Ureter (tissue), 1 donor: ENCODE measurements around the gene B3GALNT1. TPM values are rescaled to one million over a fixed set of nuclear protein-coding genes. Genes with fewer than 3 reads are reported as not detected.
"Not testable (repeated sequence)": the region's sequence is repeated elsewhere in the genome, so short reads cannot be mapped to it uniquely, and the experiment has no call there.

ENCODE experiments used
- DNase-seq: peaks from one replicate; pipeline ENCODE4 v3.0.0-alpha.2; 2020; ENCODE audit warnings: low spot score
- total RNA-seq: library from RNA; stranded (reverse); gene quantifications from one replicate; pipeline ENCODE4 v1.2.4, GENCODE V29; 2023
- donor health status: DM: yes; HTN: yes; CAD: no.

B3GALNT1 gene
- total RNA-seq, 1 donor from 2014 or later, result 22.3 TPM

DNA sequence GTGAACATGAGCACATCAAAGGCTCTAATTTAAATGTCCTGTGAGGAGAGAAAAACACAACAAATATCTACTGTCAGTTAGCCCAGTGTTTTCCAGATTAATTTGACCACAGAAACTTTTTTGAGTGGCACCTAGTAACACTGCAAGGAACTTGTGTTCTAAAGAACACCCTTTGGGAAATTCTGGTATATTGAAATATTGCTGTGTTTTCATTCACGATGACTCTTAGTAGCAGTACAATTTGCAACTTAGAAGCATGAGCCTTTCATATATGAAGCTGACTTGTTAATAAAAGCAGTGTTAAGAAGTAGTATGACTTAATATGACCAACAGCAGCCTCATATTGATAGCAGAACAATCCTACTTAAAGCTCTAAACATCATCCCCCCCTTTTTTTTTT is 32.0 kb downstream of the B3GALNT1 start:
- DNase-seq, result no peak

GRCh38 chr3:161072751-161073150 is 32.4 kb downstream of the B3GALNT1 start:
- no peak for DNase-seq

DNA sequence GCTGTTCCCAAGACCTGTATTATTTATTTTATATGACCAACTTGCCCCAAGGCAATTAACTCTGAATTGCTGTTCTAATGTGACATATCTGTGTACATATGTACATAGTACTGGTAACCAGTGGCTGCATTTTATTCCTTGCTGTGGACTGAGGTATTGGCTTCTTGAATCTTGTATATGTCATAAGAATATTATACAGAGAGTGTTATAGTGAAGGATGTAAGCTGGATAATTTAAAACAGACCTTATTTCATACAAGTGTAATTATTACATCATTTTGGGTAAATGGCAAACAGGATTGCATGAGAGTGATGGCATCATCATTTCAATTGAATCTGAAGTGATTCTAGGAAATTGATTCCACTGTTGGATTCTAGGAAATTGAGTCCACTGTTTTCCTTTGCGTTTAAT is 32.9 kb downstream of the B3GALNT1 start:
- no peak for DNase-seq

DNA sequence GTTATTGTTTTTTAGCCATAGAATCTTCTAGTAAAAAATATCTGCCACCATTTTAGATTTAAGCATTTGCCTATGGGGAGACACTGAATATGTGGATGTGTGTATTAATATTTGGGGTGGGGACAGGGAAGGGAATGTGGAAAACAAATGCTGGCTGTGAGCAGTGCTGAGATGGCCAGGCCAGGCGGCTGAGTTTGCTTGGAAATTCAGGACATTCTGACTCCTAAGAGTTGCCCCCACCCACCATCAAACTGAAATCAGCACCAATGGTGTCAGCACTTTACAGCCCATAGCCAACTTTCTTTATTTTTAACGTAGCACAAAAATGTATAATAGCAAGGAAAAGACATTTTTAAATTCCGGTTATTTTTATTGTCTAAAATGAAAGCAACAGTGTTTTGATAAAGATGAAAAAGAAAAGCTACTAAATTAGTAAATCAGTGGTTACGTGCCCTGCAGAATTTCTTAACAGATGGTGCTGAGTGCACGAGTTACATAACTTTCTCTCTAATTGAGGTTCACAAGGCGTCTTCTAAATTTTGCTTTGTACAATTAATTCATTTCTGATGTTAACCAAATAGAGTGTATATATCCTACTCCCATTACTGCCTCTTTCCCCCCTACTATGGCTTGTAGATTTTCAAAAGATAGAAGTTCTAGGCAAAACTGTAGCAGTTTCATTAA is 34.0 kb downstream of the B3GALNT1 start:
- no peak for DNase-seq

GRCh38 chr3:161070252-161070930 is 34.8 kb downstream of the B3GALNT1 start:
- DNase-seq, result no peak

DNA sequence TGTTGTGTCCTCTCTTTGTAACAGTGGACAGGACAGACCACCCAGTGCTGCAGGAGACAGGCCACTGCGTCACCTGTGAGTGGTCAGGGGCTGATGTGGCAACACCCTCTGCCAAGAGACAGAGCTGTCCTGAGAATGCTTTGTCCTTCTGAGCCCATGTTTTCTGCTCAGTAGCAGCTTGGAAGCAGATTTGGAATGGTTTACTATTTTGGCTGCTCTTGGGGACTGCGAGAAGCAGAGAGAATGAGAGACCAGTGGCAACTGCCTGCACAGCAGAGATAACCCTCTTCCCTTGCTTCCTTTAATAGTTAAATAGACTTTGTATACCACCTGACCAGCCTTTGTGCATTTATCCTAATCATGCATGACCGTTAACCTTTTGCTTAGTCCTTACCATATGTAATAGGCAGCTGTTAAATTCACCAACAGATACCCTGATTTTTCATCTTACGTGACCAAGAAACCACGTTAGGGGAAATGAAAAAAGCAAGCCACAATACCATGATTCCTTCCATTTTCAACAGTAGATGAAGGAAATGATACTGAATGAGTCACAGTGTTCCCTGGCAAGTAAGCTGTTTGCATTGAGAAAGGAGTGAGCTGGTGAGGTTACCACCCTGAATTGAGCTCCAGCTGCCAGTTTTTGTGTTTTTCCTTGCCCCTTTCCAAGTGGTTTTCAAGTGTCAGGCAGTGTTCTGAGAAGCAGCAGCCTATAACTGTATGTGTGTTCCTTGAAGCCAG is 35.5 kb downstream of the B3GALNT1 start:
- DNase-seq, result peak; percentile 48

DNA sequence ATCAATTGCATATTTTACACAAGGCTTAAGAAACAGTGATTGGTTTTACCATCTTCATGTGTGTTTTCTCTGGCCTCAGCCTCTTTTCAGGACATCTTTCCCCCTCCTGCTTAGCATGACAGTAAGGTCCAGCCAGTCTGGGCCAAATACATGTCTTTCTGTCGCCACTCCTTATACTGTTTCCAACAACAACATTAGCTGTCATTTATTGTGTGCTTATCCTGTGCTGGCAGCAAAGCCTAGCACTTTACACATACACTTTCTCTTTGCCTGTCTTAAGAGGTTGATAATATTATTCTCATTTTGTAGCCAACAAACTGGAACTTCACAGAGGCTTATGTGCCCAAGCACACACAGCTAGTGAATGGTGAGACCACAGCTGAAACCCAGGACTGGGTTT is 37.8 kb downstream of the B3GALNT1 start:
- DNase-seq, result no peak

GRCh38 chr3:161066930-161067329 is 38.2 kb downstream of the B3GALNT1 start:
- no peak for DNase-seq

GRCh38 chr3:161064413-161064812 is 40.7 kb downstream of the B3GALNT1 start:
- DNase-seq, result no peak

DNA sequence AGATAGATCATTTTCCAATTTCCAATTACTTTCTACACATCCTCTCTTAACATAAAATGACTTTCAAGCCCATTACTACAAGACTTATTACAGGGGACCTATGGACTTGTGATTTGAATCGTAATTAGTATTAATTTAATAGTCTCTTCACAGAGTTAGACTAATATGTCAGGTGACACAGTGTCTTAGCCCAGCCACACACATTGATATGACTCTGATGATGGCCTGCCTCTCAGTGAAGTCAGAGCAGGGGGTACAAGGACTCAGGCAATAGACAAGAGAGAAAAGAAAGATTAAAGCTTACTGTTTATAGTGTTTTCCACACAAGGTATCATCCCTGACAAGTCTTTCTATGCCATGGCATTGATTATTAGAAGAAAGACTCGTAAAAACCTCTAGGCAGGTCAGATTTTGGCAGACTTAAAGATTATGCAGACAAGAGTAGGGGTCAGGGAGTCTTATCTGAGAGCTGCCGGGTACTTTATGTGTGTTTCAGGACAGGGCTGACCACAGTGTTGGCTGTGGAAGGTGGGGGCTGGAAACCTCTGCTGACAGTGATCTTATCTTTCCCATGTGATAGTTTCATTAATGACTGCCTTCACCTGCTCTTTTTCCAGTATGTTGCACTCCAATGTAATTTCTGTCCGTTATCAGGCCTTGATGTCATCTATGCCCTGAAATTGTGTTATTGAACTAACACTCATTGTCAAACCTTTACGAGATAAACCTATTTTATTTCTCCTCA is 50.1 kb downstream of the B3GALNT1 start:
- DNase-seq, result no peak

- DNase-seq, result no peak
Observed at GRCh38 chr3:161051856-161052255, 53.3 kb downstream of the B3GALNT1 start.

- DNase-seq, result no peak
Observed at GRCh38 chr3:161050935-161051334, 54.2 kb downstream of the B3GALNT1 start.

DNA sequence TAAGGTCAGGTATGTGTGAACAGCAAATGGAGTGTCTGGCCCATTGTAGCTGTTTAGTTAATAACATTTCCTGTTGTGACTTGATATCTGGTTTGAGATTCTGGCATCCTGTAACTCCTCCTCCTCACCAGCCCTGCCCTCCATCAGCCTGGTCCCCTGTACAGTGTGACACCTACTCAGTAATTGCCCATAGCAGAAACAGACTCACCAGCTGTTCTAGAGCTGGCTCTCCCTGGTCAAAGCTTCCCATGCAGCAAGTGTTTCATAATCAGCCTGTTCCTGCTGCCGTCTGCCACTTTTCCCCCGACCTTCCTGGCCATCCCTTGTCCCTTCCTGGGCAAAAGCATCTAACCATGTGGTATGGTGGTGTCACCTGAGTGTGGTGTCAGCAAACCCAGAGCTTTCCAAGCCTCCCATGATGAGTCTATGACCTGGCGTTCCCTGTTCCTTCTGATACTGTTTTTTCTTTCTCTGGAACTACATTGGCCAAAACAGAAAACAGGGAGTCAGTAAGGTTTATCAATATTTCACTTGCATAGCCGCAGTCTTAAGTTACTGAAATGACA is 55.4 kb downstream of the B3GALNT1 start:
- no peak for DNase-seq

DNA sequence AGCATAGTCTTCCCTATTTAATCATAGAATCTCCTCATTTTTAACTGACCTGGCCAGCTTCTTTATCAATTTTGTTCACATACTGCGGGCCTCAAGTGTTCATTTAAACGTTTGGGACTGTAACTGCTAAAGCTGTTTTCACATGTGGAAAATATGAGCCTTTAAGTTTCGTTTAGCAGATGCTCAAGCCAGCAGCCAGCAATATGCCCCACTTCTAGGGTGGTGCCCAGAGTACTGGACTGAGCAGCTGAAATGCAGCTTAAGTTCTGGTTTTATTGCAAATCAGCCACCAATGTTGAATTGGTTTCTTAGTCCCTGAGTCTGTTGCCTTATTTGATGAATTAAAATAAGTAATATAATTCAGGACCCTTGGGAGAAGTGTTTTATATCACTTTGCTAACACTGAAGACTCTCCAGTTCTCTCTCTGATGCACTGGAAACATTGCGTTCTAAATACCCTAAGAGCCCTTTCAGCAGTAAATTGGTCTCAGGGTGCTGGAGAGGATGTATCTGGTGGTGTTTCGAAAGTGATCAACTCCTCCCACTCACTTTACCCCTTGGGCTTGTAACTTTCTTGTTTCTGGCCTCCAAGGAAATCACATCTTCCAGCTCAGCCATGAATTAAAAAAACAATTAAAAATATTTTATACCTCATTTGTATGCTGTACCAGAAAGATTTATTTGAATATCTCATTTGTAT is 61.7 kb downstream of the B3GALNT1 start:
- no peak for DNase-seq

GRCh38 chr3:161042023-161042501 is 63.1 kb downstream of the B3GALNT1 start:
- no peak for DNase-seq

DNA sequence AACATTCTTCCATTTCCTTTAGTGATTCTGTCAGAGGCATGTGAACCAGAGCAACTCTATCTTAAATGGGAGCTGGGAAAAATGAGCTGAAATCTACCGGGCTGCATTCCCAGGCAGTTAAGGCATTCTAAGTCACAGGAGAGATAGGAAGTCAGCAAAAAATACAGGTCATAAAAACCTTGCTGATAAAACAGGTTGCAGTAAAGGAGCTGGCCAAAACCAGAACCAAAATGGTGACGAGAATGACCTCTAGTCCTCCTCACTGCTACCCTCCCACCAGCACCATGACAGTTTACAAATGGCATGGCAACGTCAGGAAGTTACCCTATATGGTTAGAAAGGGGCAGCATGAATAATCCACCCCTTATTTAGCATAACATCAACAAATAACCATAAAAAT is 66.4 kb downstream of the B3GALNT1 start:
- DNase-seq, result no peak

DNA sequence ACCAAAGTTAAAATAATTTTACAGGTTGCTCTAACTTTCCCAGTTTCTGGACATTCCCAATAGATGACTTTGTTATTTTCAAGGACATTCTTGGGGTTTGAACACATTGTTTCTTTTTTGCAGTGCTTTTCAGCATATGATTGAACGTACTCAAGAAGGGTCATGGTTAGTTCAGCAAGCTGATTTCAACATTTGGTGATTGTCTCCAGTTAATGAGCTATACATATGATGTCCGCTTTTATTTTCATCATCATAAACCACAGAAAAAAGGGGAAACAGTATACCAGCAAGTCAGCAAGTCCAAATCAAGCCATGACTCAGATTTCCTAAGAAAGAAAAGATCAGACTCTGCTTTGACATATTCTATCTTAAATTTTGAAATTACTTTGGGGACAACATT is 69.4 kb downstream of the B3GALNT1 start:
- no peak for DNase-seq

GRCh38 chr3:161034913-161035550 is 70.1 kb downstream of the B3GALNT1 start:
- DNase-seq, result not testable (repeated sequence)
